Measurements from ENCODE around the gene PHLPP1. TPM values are rescaled to one million over a fixed set of nuclear protein-coding genes. Genes with fewer than 3 reads are reported as not detected.

Gene PHLPP1
- total and polyA plus RNA-seq, 2 experiments from 2014 or later, result 15.7 to 73.6 TPM

GRCh38 chr18:62797329-62797728 lies 82.0 kb downstream of the PHLPP1 start:
- H3K79me2 ChIP-seq (replicated peaks; ENCODE audit: insufficient read depth), result peaks cover 93% of the 10 kb centered on the region

More at GRCh38 chr18:62797329-62797728, 82.0 kb downstream of the PHLPP1 start:
- Mint-ChIP-seq H3K27ac (0 out of 2 replicates have a peak overlapping the region, but pooled peaks have one; percentile 6), H3K4me1 (peaks cover 83% of the 10 kb centered on the region), H3K4me3 (no peak overlapping the region), H3K36me3 (ENCODE audit: low read depth) (no peaks in the 10 kb centered on the region), H3K27me3 (ENCODE audit: insufficient read depth, low read depth, poor library complexity) (peaks cover 2% of the 10 kb centered on the region), H3K9me3 (no peaks in the 10 kb centered on the region; the same call in 2 of the 3 replicates)
- no peak for DNase-seq (ENCODE audit: low spot score)
- H4K20me1 ChIP-seq (replicated peaks; ENCODE audit: insufficient read depth), result peaks cover 9% of the 10 kb centered on the region; the same call in 1 of the 2 replicates
- no peak overlapping the region for H3K4me3 ChIP-seq
- peaks cover 7% of the 10 kb centered on the region for H3F3A ChIP-seq (replicated peaks; ENCODE audit: low read depth)
- H3K9me2 ChIP-seq (ENCODE audit: insufficient read depth), result no peaks in the 10 kb centered on the region
- ATAC-seq, result no peak
- TF ChIP-seq JUNB (IDR thresholded peaks at IDR 0.05; ENCODE audit: unreplicated experiment) (no peak), ZNF462 (CRISPR knock-in tag; IDR thresholded peaks at IDR 0.05) (no peak)
- H3K4me2 ChIP-seq, result 0 out of 2 replicates have a peak overlapping the region, but pooled peaks have one; percentile 50
- peaks cover 85% of the 10 kb centered on the region for H3K4me1 ChIP-seq (ENCODE audit: insufficient read depth)
- H3K27ac ChIP-seq (ENCODE audit: low read depth), result no peak overlapping the region
- no peak overlapping the region for H2AFZ ChIP-seq
- H3K27me3 ChIP-seq (ENCODE audit: insufficient read depth), result no peaks in the 10 kb centered on the region
- no peaks in the 10 kb centered on the region for H3K36me3 ChIP-seq (ENCODE audit: insufficient read depth)
